ENCODE data around the gene FANCC.

FANCC gene

GRCh38 chr9:95095641-95096355, 221.7 kb downstream of the FANCC start:
- H3K9me3 ChIP-seq (ENCODE audit: control insufficient read depth in 5 of 5, low read length in 5 of 5), result peaks cover 0 to 2% (median 0%) of the 10 kb centered on the region in 5 donors
- H3K27me3 ChIP-seq (ENCODE audit: control insufficient read depth in 5 of 5, insufficient read depth in 4 of 5, low read length in 5 of 5), result no peaks in the 10 kb centered on the region
- H3K36me3 ChIP-seq (ENCODE audit: control insufficient read depth in 5 of 5, insufficient read depth in 5 of 5, low read length in 5 of 5), result peaks cover 0 to 17% (median 8%) of the 10 kb centered on the region in 5 donors
- no peak overlapping the region for H3K4me3 ChIP-seq (ENCODE audit: low read depth in 1 of 5, low read length in 5 of 5)
- H3K9ac ChIP-seq (ENCODE audit: low read length in 5 of 5), result no peak overlapping the region
- H3K27ac ChIP-seq (ENCODE audit: low read depth, low read length), result no peak overlapping the region
- H3K4me1 ChIP-seq (ENCODE audit: control insufficient read depth in 5 of 5, insufficient read depth in 5 of 5, low read length in 5 of 5), result peaks cover 11 to 52% (median 38%) of the 10 kb centered on the region in 5 donors

DNA sequence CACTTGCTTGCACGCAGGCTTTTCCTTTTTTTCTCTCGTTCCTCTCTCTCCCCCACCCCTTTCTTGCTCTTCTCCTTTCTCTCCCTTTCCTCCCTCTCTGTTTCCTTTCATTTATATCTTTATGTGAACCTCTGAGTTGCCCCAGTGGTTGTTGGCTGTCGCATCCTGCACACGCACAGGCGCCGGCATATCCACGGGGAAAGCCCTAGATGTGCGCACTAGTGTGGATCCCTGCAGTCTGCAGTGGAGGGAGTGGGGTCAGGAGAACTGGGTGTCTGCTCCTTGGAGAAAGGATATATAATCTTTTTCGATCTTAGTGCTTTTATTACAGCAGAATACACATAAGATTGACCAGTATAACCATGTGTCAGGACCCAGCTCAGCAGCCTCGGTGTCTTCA, 223.5 kb downstream of the FANCC start:
- Histone ChIP-seq H3K4me3 (ENCODE audit: low read depth in 1 of 5, low read length in 5 of 5) (no peak overlapping the region), H3K27me3 (ENCODE audit: control insufficient read depth in 5 of 5, insufficient read depth in 4 of 5, low read length in 5 of 5) (no peaks in the 10 kb centered on the region), H3K27ac (ENCODE audit: low read depth, low read length) (no peak overlapping the region), H3K9me3 (ENCODE audit: control insufficient read depth in 5 of 5, low read length in 5 of 5) (peaks cover 0 to 2% (median 0%) of the 10 kb centered on the region in 5 donors), H3K36me3 (ENCODE audit: control insufficient read depth in 5 of 5, insufficient read depth in 5 of 5, low read length in 5 of 5) (peaks cover 0 to 6% (median 4%) of the 10 kb centered on the region in 5 donors), H3K4me1 (ENCODE audit: control insufficient read depth in 5 of 5, insufficient read depth in 5 of 5, low read length in 5 of 5) (peaks cover 9 to 63% (median 39%) of the 10 kb centered on the region in 5 donors), H3K9ac (ENCODE audit: low read length in 5 of 5) (no peak overlapping the region)

- Histone ChIP-seq H3K4me1 (ENCODE audit: control insufficient read depth in 5 of 5, insufficient read depth in 5 of 5, low read length in 5 of 5) (peaks cover 9 to 65% (median 39%) of the 10 kb centered on the region in 5 donors), H3K36me3 (ENCODE audit: control insufficient read depth in 5 of 5, insufficient read depth in 5 of 5, low read length in 5 of 5) (peaks cover 0 to 9% (median 4%) of the 10 kb centered on the region in 5 donors), H3K4me3 (ENCODE audit: low read depth in 1 of 5, low read length in 5 of 5) (no peak overlapping the region), H3K9ac (ENCODE audit: low read length in 5 of 5) (no peak overlapping the region), H3K27ac (ENCODE audit: low read depth, low read length) (no peak overlapping the region), H3K27me3 (ENCODE audit: control insufficient read depth in 5 of 5, insufficient read depth in 4 of 5, low read length in 5 of 5) (no peaks in the 10 kb centered on the region), H3K9me3 (ENCODE audit: control insufficient read depth in 5 of 5, low read length in 5 of 5) (peaks cover 0 to 2% (median 0%) of the 10 kb centered on the region in 5 donors)
These were observed 223.9 kb downstream of the FANCC start for GRCh38 chr9:95093586-95093985.

DNA sequence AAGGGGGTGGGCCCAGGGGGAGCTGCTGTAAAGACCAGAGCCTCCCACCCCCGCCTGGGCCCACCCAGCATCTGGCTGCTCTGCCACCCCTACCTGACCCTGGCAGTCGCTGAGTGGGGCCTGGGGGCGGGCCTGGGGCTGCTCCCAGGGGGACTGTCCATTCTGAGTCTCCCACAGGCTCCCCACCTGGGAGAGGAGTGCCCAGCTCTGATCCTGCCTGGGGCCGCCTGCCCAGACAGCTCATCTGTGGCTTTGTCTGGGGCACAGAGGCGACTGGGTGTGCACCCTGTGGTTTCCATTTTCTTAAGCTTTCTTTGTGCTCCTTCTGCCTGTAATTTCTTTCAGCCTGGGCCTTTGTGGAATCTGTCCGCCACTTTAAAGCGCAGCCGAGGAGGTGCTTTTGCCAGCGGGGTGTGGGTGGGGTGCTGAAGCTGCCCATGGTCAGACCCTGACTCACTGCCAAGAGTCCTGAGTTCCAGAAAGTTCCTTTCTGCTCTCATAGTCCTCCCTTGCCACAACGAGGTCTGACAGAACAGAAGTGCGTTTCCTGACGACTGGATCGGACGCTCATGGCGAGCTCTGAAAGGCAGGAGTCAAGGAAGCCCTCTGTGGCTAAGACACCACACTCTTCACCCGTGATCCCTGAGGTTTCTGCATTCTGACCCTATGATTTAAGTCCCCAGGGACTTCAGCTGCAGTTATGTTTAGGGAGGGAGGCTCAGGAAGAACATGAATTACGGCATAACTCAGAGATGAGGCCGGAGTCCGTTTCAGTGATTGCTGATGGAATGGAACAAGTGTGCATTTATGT, 225.0 kb downstream of the FANCC start:
- no peak overlapping the region for H3K4me3 ChIP-seq (ENCODE audit: low read depth in 1 of 5, low read length in 5 of 5)
- H3K9ac ChIP-seq (ENCODE audit: low read length in 5 of 5), result no peak overlapping the region
- no peaks in the 10 kb centered on the region for H3K27me3 ChIP-seq (ENCODE audit: control insufficient read depth in 5 of 5, insufficient read depth in 4 of 5, low read length in 5 of 5)
- H3K4me1 ChIP-seq (ENCODE audit: control insufficient read depth in 5 of 5, insufficient read depth in 5 of 5, low read length in 5 of 5), result peaks cover 9 to 65% (median 39%) of the 10 kb centered on the region in 5 donors
- H3K36me3 ChIP-seq (ENCODE audit: control insufficient read depth in 5 of 5, insufficient read depth in 5 of 5, low read length in 5 of 5), result peaks cover 0 to 17% (median 7%) of the 10 kb centered on the region in 5 donors
- H3K27ac ChIP-seq (ENCODE audit: low read depth, low read length), result peak overlapping the region; percentile 37
- H3K9me3 ChIP-seq (ENCODE audit: control insufficient read depth in 5 of 5, low read length in 5 of 5), result peaks cover 0 to 2% (median 0%) of the 10 kb centered on the region in 5 donors

- Histone ChIP-seq H3K4me1 (ENCODE audit: control insufficient read depth in 5 of 5, insufficient read depth in 5 of 5, low read length in 5 of 5) (peaks cover 9 to 65% (median 39%) of the 10 kb centered on the region in 5 donors), H3K9ac (ENCODE audit: low read length in 5 of 5) (peak overlapping the region in 2 of 5 donors; percentile 28 to 38), H3K27me3 (ENCODE audit: control insufficient read depth in 5 of 5, insufficient read depth in 4 of 5, low read length in 5 of 5) (no peaks in the 10 kb centered on the region), H3K4me3 (ENCODE audit: low read depth in 1 of 5, low read length in 5 of 5) (no peak overlapping the region), H3K9me3 (ENCODE audit: control insufficient read depth in 5 of 5, low read length in 5 of 5) (no peaks in the 10 kb centered on the region), H3K27ac (ENCODE audit: low read depth, low read length) (peak overlapping the region; percentile 37), H3K36me3 (ENCODE audit: control insufficient read depth in 5 of 5, insufficient read depth in 5 of 5, low read length in 5 of 5) (peaks cover 0 to 20% (median 6%) of the 10 kb centered on the region in 5 donors)
These were observed 225.8 kb downstream of the FANCC start for GRCh38 chr9:95091601-95092261.

- no peaks in the 10 kb centered on the region for H3K9me3 ChIP-seq (ENCODE audit: control insufficient read depth in 5 of 5, low read length in 5 of 5)
- H3K27me3 ChIP-seq (ENCODE audit: control insufficient read depth in 5 of 5, insufficient read depth in 4 of 5, low read length in 5 of 5), result no peaks in the 10 kb centered on the region
- peak overlapping the region; percentile 4 for H3K27ac ChIP-seq (ENCODE audit: low read depth, low read length)
- H3K4me1 ChIP-seq (ENCODE audit: control insufficient read depth in 5 of 5, insufficient read depth in 5 of 5, low read length in 5 of 5), result peaks cover 9 to 65% (median 39%) of the 10 kb centered on the region in 5 donors
- H3K4me3 ChIP-seq (ENCODE audit: low read depth in 1 of 5, low read length in 5 of 5), result no peak overlapping the region
- H3K9ac ChIP-seq (ENCODE audit: low read length in 5 of 5), result peak overlapping the region in 1 of 5 donors; percentile 28
- peaks cover 0 to 27% (median 13%) of the 10 kb centered on the region in 5 donors for H3K36me3 ChIP-seq (ENCODE audit: control insufficient read depth in 5 of 5, insufficient read depth in 5 of 5, low read length in 5 of 5)
These were observed 226.5 kb downstream of the FANCC start for GRCh38 chr9:95090871-95091577.

- Histone ChIP-seq H3K4me1 (ENCODE audit: control insufficient read depth in 5 of 5, insufficient read depth in 5 of 5, low read length in 5 of 5) (peaks cover 9 to 62% (median 39%) of the 10 kb centered on the region in 5 donors), H3K27ac (ENCODE audit: low read depth, low read length) (no peak overlapping the region), H3K4me3 (ENCODE audit: low read depth in 1 of 5, low read length in 5 of 5) (no peak overlapping the region), H3K27me3 (ENCODE audit: control insufficient read depth in 5 of 5, insufficient read depth in 4 of 5, low read length in 5 of 5) (no peaks in the 10 kb centered on the region), H3K9ac (ENCODE audit: low read length in 5 of 5) (no peak overlapping the region), H3K9me3 (ENCODE audit: control insufficient read depth in 5 of 5, low read length in 5 of 5) (no peaks in the 10 kb centered on the region), H3K36me3 (ENCODE audit: control insufficient read depth in 5 of 5, insufficient read depth in 5 of 5, low read length in 5 of 5) (peaks cover 0 to 35% (median 20%) of the 10 kb centered on the region in 5 donors)
These were observed 227.3 kb downstream of the FANCC start for GRCh38 chr9:95090023-95090791.

DNA sequence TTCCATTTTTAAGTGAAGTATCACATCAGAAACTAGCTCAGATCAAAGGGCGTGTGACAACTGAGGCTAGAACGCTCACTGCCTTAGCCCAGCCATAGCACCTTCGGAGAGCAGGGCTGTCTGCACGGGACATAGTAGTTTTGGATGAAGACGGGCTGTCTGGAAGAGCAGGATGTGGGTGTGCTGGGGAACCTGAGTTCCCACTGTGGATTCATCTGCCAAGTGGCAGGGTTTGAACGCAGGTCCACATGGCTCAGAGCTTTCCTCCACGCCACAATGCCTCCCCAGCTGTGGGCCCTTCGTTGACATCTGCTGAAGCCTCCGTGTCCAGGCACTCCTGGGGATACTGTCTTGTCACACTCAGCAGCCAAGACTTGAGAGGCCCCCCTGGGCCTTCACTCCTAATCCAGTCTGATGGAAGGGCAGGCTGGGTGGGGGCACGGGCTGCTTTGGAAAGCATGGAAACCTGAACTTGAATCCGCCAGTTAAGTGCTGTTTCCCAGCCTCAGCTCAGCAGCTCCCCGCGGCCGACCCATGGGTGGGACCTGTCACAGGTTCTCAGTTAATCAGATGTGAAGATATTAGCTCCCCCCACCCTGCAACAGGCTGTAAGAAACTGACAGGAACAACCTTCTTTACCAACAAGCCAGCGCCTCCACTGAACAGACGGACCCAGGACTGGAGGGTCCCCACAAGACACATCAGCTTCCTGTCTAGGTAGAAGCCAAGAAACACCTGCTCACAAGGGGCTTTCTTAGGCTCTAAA, 228.1 kb downstream of the FANCC start:
- H3K4me1 ChIP-seq (ENCODE audit: control insufficient read depth in 5 of 5, insufficient read depth in 5 of 5, low read length in 5 of 5), result peaks cover 7 to 54% (median 39%) of the 10 kb centered on the region in 5 donors
- no peak overlapping the region for H3K27ac ChIP-seq (ENCODE audit: low read depth, low read length)
- H3K36me3 ChIP-seq (ENCODE audit: control insufficient read depth in 5 of 5, insufficient read depth in 5 of 5, low read length in 5 of 5), result peaks cover 0 to 41% (median 26%) of the 10 kb centered on the region in 5 donors
- no peak overlapping the region for H3K9ac ChIP-seq (ENCODE audit: low read length in 5 of 5)
- no peak overlapping the region for H3K4me3 ChIP-seq (ENCODE audit: low read depth in 1 of 5, low read length in 5 of 5)
- no peaks in the 10 kb centered on the region for H3K9me3 ChIP-seq (ENCODE audit: control insufficient read depth in 5 of 5, low read length in 5 of 5)
- H3K27me3 ChIP-seq (ENCODE audit: control insufficient read depth in 5 of 5, insufficient read depth in 4 of 5, low read length in 5 of 5), result no peaks in the 10 kb centered on the region
